Spinal cord (tissue), 10 donors: ENCODE results near the gene OVOL2. TPM values are rescaled to one million over a fixed set of nuclear protein-coding genes. Genes with fewer than 3 reads are reported as not detected.
A peak's percentile ranks its signal among the peaks of the same experiment; 100 is the strongest.

Source experiments
- DNase-seq, 6 donors: peaks; one replicate each; pipeline versions ENCODE4 v3.0.0 to v3.0.0-alpha.2; 2013 to 2015; ENCODE audit warnings: low spot score in 6 of 6, low read depth in 4 of 6
- H3K27ac ChIP-seq: one replicate; pipeline ENCODE4 v1.5.1; 2013; ENCODE audit warnings: low read depth, low read length, control low read depth
- H3K27me3 ChIP-seq: one replicate; pipeline ENCODE4 v1.6.1; 2013; ENCODE audit warnings: low read length; ENCODE audit not compliant: control insufficient read depth, insufficient read depth
- H3K36me3 ChIP-seq: one replicate; pipeline ENCODE4 v1.6.1; 2013; ENCODE audit warnings: low read length; ENCODE audit not compliant: control insufficient read depth, insufficient read depth
- H3K4me1 ChIP-seq: one replicate; pipeline ENCODE4 v1.6.1; 2013; ENCODE audit warnings: low read length; ENCODE audit not compliant: control insufficient read depth, insufficient read depth
- H3K4me3 ChIP-seq: one replicate; pipeline ENCODE4 v1.5.1; 2013; ENCODE audit warnings: low read depth, low read length, control low read depth
- H3K9me3 ChIP-seq: one replicate; pipeline ENCODE4 v1.6.1; 2013; ENCODE audit warnings: low read length; ENCODE audit not compliant: control insufficient read depth, insufficient read depth
- WGBS: methylation state at CpG from one replicate; pipeline ENCODE4 v1.1.5; 2013; ENCODE audit warnings: missing lambda C conversion rate; ENCODE audit not compliant: insufficient coverage; 5-methylcytosine and 5-hydroxymethylcytosine counted together
- polyA plus RNA-seq, 2 donors: library from polyadenylated mRNA; unstranded; fragments of 120-200 nt; gene quantifications; one replicate each; pipeline ENCODE4 v1.2.1, GENCODE V29; 2013; ENCODE audit not compliant: insufficient read length in 2 of 2
- total RNA-seq, 2 donors: library from RNA; depleted of rRNA in 1 of 2; stranded (reverse); fragments of 120-200 nt in 1 of 2; fragments of >200 nt in 1 of 2; gene quantifications; one replicate each; pipeline versions ENCODE4 v1.2.3 to v1.2.4, GENCODE V29; 2013 to 2014
- donor health status: healthy.

OVOL2 gene
- total and polyA plus RNA-seq, 4 donors, result 0.38 to 0.40 TPM; not detected in 2

GRCh38 chr20:18007534-18008292, 50.0 kb downstream of the OVOL2 start:
- Histone ChIP-seq H3K4me3 (no peak overlapping the region), H3K27ac (peak overlapping the region; percentile 15), H3K9me3 (no peaks in the 10 kb centered on the region), H3K27me3 (no peaks in the 10 kb centered on the region), H3K36me3 (no peaks in the 10 kb centered on the region), H3K4me1 (peaks cover 22% of the 10 kb centered on the region)
- WGBS, result 48% methylated on average over 19 of the region's 19 CpGs
- DNase-seq, result peak in 3 of 6 donors; percentile 18 to 86 (median 49)

GRCh38 chr20:18006684-18007083, 51.0 kb downstream of the OVOL2 start:
- H3K27ac ChIP-seq, result no peak overlapping the region
- no peaks in the 10 kb centered on the region for H3K9me3 ChIP-seq
- 100% methylated on average over 1 of the region's 7 CpGs for WGBS
- H3K4me3 ChIP-seq, result no peak overlapping the region
- H3K4me1 ChIP-seq, result peaks cover 22% of the 10 kb centered on the region
- DNase-seq, result no peak
- no peaks in the 10 kb centered on the region for H3K36me3 ChIP-seq
- no peaks in the 10 kb centered on the region for H3K27me3 ChIP-seq

GRCh38 chr20:18005990-18006364, 51.7 kb downstream of the OVOL2 start:
- no peaks in the 10 kb centered on the region for H3K9me3 ChIP-seq
- no peak overlapping the region for H3K4me3 ChIP-seq
- DNase-seq, result no peak
- H3K4me1 ChIP-seq, result peaks cover 28% of the 10 kb centered on the region
- H3K36me3 ChIP-seq, result no peaks in the 10 kb centered on the region
- no peaks in the 10 kb centered on the region for H3K27me3 ChIP-seq
- WGBS, result 47% methylated on average over 5 of the region's 6 CpGs
- no peak overlapping the region for H3K27ac ChIP-seq

GRCh38 chr20:18005170-18005989, 52.3 kb downstream of the OVOL2 start:
- WGBS, result 59% methylated on average over 16 of the region's 21 CpGs
- no peak overlapping the region for H3K4me3 ChIP-seq
- no peaks in the 10 kb centered on the region for H3K9me3 ChIP-seq
- H3K27ac ChIP-seq, result no peak overlapping the region
- no peaks in the 10 kb centered on the region for H3K36me3 ChIP-seq
- H3K27me3 ChIP-seq, result no peaks in the 10 kb centered on the region
- peak in 1 of 6 donors; percentile 84 for DNase-seq
- peaks cover 29% of the 10 kb centered on the region for H3K4me1 ChIP-seq

- peak in 1 of 6 donors; percentile 58 for DNase-seq
- H3K9me3 ChIP-seq, result no peaks in the 10 kb centered on the region
- H3K36me3 ChIP-seq, result no peaks in the 10 kb centered on the region
- WGBS, result 90% methylated on average over 6 of the region's 8 CpGs
- H3K4me3 ChIP-seq, result no peak overlapping the region
- H3K27ac ChIP-seq, result no peak overlapping the region
- H3K27me3 ChIP-seq, result no peaks in the 10 kb centered on the region
- peaks cover 29% of the 10 kb centered on the region for H3K4me1 ChIP-seq
Measured at GRCh38 chr20:18004384-18005031, 53.2 kb downstream of the OVOL2 start.

- Histone ChIP-seq H3K9me3 (no peaks in the 10 kb centered on the region), H3K27me3 (no peaks in the 10 kb centered on the region), H3K36me3 (no peaks in the 10 kb centered on the region), H3K4me3 (no peak overlapping the region), H3K27ac (no peak overlapping the region), H3K4me1 (peaks cover 29% of the 10 kb centered on the region)
- no peak for DNase-seq
- 58% methylated on average over 5 of the region's 5 CpGs for WGBS
Measured at GRCh38 chr20:18003897-18004296, 53.8 kb downstream of the OVOL2 start.

GRCh38 chr20:18001131-18001921, 56.4 kb downstream of the OVOL2 start:
- no peak overlapping the region for H3K27ac ChIP-seq
- peak in 4 of 6 donors; percentile 28 to 72 (median 57) for DNase-seq
- no peaks in the 10 kb centered on the region for H3K36me3 ChIP-seq
- H3K4me1 ChIP-seq, result peaks cover 15% of the 10 kb centered on the region
- 60% methylated on average over 4 of the region's 10 CpGs for WGBS
- H3K4me3 ChIP-seq, result no peak overlapping the region
- H3K9me3 ChIP-seq, result no peaks in the 10 kb centered on the region
- H3K27me3 ChIP-seq, result no peaks in the 10 kb centered on the region

- Histone ChIP-seq H3K36me3 (no peaks in the 10 kb centered on the region), H3K4me3 (no peak overlapping the region), H3K4me1 (peaks cover 12% of the 10 kb centered on the region), H3K27ac (no peak overlapping the region), H3K9me3 (no peaks in the 10 kb centered on the region), H3K27me3 (no peaks in the 10 kb centered on the region)
- no peak for DNase-seq
- WGBS, result 80% methylated on average over 4 of the region's 4 CpGs
Measured at GRCh38 chr20:17999566-17999965, 58.1 kb downstream of the OVOL2 start.

GRCh38 chr20:17998446-17998845, 59.3 kb downstream of the OVOL2 start:
- Histone ChIP-seq H3K4me3 (no peak overlapping the region), H3K36me3 (no peaks in the 10 kb centered on the region), H3K9me3 (no peaks in the 10 kb centered on the region), H3K4me1 (peaks cover 12% of the 10 kb centered on the region), H3K27ac (no peak overlapping the region), H3K27me3 (no peaks in the 10 kb centered on the region)
- no peak for DNase-seq
- WGBS, result 86% methylated on average over 5 of the region's 5 CpGs
